Iris pigment epithelial cell (primary cell): ENCODE measurements around the gene RORC.
"Not testable (repeated sequence)": the region's sequence is repeated elsewhere in the genome, so short reads cannot be mapped to it uniquely, and the experiment has no call there.

ENCODE experiments used
- DNase-seq: peaks from one replicate; pipeline ENCODE4 v3.0.0-alpha.2; 2011; ENCODE audit warnings: low read depth

The RORC gene

GRCh38 chr1:151831605-151832004, at the start of gene RORC:
TSS of gene RORC (minus strand) at chr1:151831802. CDS start at chr1:151831764, 38 bp downstream.
- no peak for DNase-seq

- no peak for DNase-seq
Observed at GRCh38 chr1:151875419-151876097, 44.0 kb upstream of the RORC start.

GRCh38 chr1:151872776-151873175, 41.2 kb upstream of the RORC start:
- not testable (repeated sequence) for DNase-seq

- no peak for DNase-seq
Observed at GRCh38 chr1:151871284-151872030, 39.9 kb upstream of the RORC start.

GRCh38 chr1:151868486-151868885, 36.9 kb upstream of the RORC start:
- no peak for DNase-seq

- DNase-seq: peak; percentile 91
Observed at GRCh38 chr1:151867765-151868411, 36.3 kb upstream of the RORC start.

- DNase-seq: peak; percentile 57
Observed at GRCh38 chr1:151867321-151867720, 35.7 kb upstream of the RORC start.

- no peak for DNase-seq
Observed at GRCh38 chr1:151864411-151864810, 32.8 kb upstream of the RORC start.

- DNase-seq: no peak
Observed at GRCh38 chr1:151862604-151863003, 31.0 kb upstream of the RORC start.

GRCh38 chr1:151860504-151861187, 29.0 kb upstream of the RORC start:
- DNase-seq: no peak

GRCh38 chr1:151859891-151860293, 28.3 kb upstream of the RORC start:
- DNase-seq: no peak

- DNase-seq: no peak
Observed at GRCh38 chr1:151858886-151859665, 27.5 kb upstream of the RORC start.

- peak; percentile 44 for DNase-seq
Observed at GRCh38 chr1:151858030-151858746, 26.6 kb upstream of the RORC start.

GRCh38 chr1:151855933-151856332, 24.3 kb upstream of the RORC start:
- no peak for DNase-seq

GRCh38 chr1:151855516-151855915, 23.9 kb upstream of the RORC start:
- not testable (repeated sequence) for DNase-seq

- no peak for DNase-seq
Observed at GRCh38 chr1:151854658-151855057, 23.1 kb upstream of the RORC start.

GRCh38 chr1:151853411-151853943, 21.9 kb upstream of the RORC start, which contains the start of gene THEM5:
TSS of gene THEM5 (minus strand) at chr1:151853712. CDS start at chr1:151853565, 147 bp downstream.
- no peak for DNase-seq

- DNase-seq: no peak
Observed at GRCh38 chr1:151852733-151853132, 21.1 kb upstream of the RORC start.

- DNase-seq: no peak
Observed at GRCh38 chr1:151851886-151852285, 20.3 kb upstream of the RORC start.

- DNase-seq: no peak
Observed at GRCh38 chr1:151849871-151850270, 18.3 kb upstream of the RORC start.

GRCh38 chr1:151849126-151849525, 17.5 kb upstream of the RORC start:
- DNase-seq: no peak
